HG03354 (cell line): ENCODE measurements around the gene MST1R.
"Not testable (repeated sequence)": the region's sequence is repeated elsewhere in the genome, so short reads cannot be mapped to it uniquely, and the experiment has no call there.

Source experiments
- ATAC-seq: cut with Tn5 transposase; IDR thresholded peaks from one replicate; pipeline ENCODE4 v1.9.1; 2021; ENCODE audit warnings: mild to moderate bottlenecking; ENCODE audit not compliant: unreplicated experiment, poor library complexity, severe bottlenecking

Gene MST1R

DNA sequence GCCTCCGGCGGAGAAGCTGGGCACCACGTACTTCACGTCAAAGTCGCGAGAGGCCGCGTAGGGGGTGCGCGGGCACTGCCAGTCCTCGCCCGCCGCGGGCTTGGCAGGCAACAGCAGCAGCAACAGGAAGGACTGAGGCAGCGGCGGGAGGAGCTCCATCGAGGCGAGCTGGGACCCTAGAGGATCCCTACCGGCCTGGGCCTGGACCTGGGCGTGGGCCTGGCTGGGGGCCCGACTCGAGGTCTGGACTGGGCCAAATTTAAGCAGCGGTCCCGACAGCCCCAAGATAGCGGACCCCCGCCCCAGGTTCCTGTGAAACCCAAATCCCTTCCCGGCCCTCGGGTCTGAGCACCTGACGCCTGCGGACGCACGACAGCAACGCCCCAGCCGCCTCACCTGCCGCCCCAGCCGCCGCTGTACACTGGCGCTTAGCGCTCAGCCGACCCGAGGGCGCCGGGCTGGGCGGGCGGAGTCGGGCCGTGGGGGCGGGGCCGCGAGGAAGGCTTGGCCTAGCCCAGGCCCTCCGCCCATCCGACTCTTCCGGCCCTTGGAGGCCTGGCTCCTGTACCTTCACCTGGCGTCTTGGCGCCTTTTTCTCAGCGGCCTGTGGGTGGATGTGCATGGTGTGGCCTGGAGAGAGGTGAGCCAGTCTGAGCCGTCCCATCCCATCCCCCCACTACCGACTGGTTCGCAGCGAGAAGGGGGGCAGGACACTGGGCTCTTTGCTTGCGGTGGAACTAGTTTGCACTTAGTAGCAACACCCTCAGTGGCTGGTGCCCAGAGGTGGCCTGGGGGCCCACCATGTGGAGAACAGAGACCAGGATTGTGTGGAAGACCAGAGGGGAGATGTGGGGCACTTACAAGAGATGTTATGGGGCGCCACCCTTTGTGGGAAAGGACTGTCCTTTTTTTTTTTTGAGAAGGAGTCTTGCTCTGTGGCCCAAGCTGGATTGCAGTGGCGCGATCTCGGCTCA, at the start of gene MST1R:
MST1R (minus strand) TSS at position 423 of the 974 bp plus-strand sequence; CDS start at position 159, 264 bp downstream.
- peak; percentile 86 for ATAC-seq

- no peak for ATAC-seq
Measured at GRCh38 chr3:49952924-49953323, 49.3 kb upstream of the MST1R start.

- ATAC-seq, result no peak
Measured at GRCh38 chr3:49942651-49943050, 39.0 kb upstream of the MST1R start.

- no peak for ATAC-seq
Measured at GRCh38 chr3:49940667-49941249, 37.1 kb upstream of the MST1R start.

DNA sequence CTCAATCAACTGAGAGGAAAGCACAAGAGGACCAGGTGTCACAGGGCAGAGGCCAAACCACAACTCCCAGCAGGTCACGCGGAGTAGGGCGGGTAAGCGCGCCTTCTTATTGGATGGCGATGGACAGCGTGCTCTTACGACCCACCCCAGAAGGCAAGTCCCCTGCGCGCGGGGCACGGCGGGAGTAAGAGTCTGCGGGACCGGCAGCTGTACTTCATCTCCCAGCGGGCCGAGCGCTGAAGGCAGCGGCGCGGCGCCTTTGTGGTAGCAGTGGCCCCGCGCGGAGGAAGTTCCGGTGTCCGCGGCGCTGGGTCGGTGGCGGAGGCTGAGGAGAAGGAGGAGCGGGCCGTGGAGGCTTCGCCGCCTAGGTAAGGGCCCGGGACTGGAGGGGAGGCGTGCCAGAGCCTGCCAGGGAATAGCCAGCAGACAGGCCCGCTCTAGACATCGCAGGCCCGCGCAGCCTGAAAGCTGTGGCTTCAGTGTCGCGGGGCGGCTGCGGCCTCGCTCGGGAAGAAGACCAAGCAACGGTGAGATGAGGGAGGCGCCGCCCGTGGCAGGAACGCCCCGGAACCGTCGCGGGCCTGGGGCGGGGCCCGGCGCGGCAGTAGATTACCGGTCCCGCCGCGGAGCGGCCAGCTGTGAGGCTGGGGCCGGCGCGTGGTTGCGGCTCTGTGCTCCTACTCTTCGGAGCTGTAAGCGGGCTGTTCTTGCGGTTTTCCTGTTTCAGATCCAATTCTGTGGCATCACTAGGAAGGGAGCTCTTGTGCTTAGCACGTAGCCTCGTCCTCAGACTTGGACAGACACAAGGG, 36.4 kb upstream of the MST1R start, which contains the start of gene RBM6:
RBM6 (plus strand) TSS at position 293 of the 809 bp plus-strand sequence. CDS start 22,492 bp downstream, outside the sequence.
- ATAC-seq, result peak; percentile 94

DNA sequence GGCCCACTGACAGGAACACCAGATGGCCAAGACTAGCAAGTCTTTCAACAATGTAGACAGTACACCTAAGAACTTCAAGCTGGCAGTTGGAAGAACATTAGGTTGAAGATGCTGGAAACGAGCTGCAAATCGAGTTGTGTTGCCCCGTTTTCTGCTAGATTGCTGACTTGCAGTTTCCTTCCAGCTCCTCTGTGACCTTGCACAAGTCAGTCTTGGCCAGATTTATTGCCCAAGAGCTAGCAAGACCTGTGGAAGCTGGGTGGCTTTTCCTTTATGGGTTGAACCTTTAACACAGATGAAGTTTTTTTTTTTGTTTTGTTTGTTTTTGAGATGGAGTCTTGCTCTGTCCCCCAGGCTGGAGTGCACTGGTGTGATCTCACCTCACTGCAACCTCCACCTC, 33.4 kb upstream of the MST1R start:
- no peak for ATAC-seq

DNA sequence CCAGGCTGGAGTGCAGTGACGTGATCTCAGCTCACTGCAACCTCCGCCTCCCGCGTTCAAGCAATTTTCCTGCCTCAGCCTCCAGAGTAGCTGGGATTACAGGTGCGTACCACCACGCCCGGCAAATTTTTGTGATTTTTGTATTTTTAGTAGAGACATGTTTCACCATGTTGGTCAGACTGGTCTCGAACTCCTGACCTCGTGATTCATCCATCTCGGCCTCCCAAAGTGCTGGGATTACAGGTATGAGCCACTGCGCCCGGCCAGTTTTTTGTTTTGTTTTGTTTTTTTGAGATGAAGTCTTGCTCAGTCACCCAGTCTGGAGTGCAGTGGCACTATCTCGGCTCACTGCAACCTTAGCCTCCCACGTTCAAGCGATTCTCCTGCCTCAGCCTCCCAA, 28.6 kb upstream of the MST1R start:
- ATAC-seq, result not testable (repeated sequence)

GRCh38 chr3:49930922-49931321, 27.2 kb upstream of the MST1R start:
- no peak for ATAC-seq

DNA sequence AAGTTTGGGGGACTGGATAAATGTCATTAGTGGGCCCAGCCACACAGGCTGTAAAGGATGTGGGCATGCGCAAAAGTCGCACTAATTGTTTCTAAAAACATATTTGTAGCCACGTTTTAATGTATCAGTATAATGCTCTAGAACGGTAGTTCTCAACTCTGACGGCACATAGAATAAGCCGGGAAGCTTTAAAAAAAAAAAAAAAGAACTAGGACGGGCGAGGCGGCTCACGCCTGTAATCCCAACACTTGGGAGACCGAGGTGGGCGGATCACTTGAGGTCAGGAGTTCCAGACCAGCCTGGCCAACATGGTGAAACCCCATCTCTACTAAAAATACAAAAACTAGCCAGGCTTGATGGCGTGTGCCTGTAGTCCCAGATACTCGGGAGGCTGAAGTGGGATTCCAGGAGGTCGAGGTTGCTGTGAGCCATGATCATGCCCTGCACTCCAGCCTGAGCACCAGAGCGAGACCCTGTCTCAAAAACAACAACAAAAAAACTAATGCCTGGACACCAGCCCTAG, 26.6 kb upstream of the MST1R start:
- ATAC-seq, result no peak

- ATAC-seq, result peak; percentile 91
Measured at GRCh38 chr3:49929291-49930167, 25.9 kb upstream of the MST1R start, which contains the start of gene MON1A. MON1A (minus strand) TSS chr3:49929811; CDS start chr3:49913346, 16,465 bp downstream.

GRCh38 chr3:49928481-49929017, 24.9 kb upstream of the MST1R start:
- no peak for ATAC-seq

DNA sequence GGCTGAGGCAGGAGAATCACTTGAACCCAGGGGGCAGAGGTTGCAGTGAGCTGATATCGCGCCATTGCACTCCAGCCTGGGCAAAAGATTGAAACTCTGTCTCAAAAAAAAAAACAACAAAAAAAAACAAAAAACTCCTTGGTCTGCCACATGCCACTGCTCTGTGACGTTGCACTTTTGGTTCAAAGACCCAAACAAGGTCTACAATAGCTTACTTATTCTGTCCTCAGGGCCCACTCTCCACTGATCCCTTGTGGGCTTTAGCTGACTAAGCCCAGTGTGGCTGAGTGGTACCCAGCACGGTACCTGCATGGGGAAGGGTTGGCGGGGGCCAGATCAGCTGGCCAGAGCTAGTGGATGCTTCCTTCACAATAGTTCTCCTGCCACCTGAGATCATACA, 24.1 kb upstream of the MST1R start:
- no peak for ATAC-seq

GRCh38 chr3:49926117-49926728, 22.6 kb upstream of the MST1R start:
- ATAC-seq, result no peak

DNA sequence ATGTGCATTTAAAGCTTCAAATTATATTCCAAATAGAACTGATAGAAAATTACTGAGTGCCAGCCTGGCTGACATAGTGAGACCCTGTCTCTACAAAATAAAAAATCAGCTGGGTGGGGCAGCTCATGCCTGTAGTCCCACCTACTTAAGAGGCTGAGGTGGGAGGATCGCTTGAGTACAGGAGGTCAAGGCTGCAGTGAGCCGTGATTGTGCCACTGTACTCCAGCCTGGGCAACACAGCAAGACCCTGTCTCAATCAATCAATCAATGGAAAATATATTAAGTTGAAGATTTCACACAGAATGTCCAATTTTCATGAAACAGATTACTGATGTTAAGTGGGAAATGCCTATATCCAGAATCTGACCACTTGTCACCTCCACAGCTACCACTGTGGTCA, 21.8 kb upstream of the MST1R start:
- ATAC-seq, result no peak

- ATAC-seq, result no peak
Measured at GRCh38 chr3:49924683-49925082, 21.0 kb upstream of the MST1R start.

- not testable (repeated sequence) for ATAC-seq
Measured at GRCh38 chr3:49917806-49918590, 14.3 kb upstream of the MST1R start.

GRCh38 chr3:49916686-49917085, 13.0 kb upstream of the MST1R start:
- no peak for ATAC-seq
